Vagina (tissue), 2 donors: Measurements from ENCODE around the gene CENPV. TPM values are rescaled to one million over a fixed set of nuclear protein-coding genes. Genes with fewer than 3 reads are reported as not detected.

Experiments used
- DNase-seq, 2 donors: peaks; one replicate each; pipeline ENCODE4 v3.0.0-alpha.2; 2017; ENCODE audit errors: extremely low spot score in 2 of 2
- H3K27ac ChIP-seq: fragments of 200-600 bp; sonication (generic); one replicate; pipeline ENCODE4 v1.5.1; 2019
- H3K27me3 ChIP-seq: fragments of 200-600 bp; sonication (generic); one replicate; pipeline ENCODE4 v1.5.1; 2019
- H3K36me3 ChIP-seq, 2 donors: fragments of 200-600 bp; sonication (generic); one replicate each; pipeline ENCODE4 v1.5.1; 2017 to 2019
- H3K4me1 ChIP-seq: fragments of 200-600 bp; sonication (generic); one replicate; pipeline ENCODE4 v1.5.1; 2019
- H3K4me3 ChIP-seq, 2 donors: fragments of 200-600 bp; sonication (generic); 1 replicate in 1 of 2; 2 replicates in 1 of 2; pipeline ENCODE4 v1.5.1; 2016 to 2019
- H3K9me3 ChIP-seq: fragments of 200-600 bp; sonication (generic); one replicate; pipeline ENCODE4 v1.5.1; 2019
- POLR2A ChIP-seq, 2 donors: fragments of 450-650 bp; IDR thresholded peaks; one replicate each; pipeline ENCODE4 v1.6.1; 2017; ENCODE audit warnings: antibody characterized with exemption in 2 of 2, mild to moderate bottlenecking in 2 of 2, moderate library complexity in 2 of 2
- POLR2AphosphoS5 ChIP-seq, 2 donors: sonication (generic); formaldehyde crosslinking; IDR thresholded peaks; one replicate each; pipeline ENCODE4 v1.9.0; 2017; ENCODE audit warnings: antibody characterized with exemption in 2 of 2, mild to moderate bottlenecking in 2 of 2, low read depth in 1 of 2; ENCODE audit not compliant: insufficient read depth in 1 of 2
- intact Hi-C: fragments of 100-400 bp; cut with DNase I; formaldehyde crosslinking; loops from one replicate; pipeline ENCODE4 v1.15.1; 2023
- total RNA-seq: library from RNA; depleted of rRNA; stranded (reverse); fragments of >200 nt; gene quantifications from one replicate; pipeline ENCODE4 v1.2.3, GENCODE V29; 2016
- TF ChIP-seq, protein P1 (sequence below), 3 experiments: fragments of 450-650 bp in 2 of 3; fragments of 200-600 bp in 1 of 3; sonication (generic) in 1 of 3; IDR thresholded peaks; one replicate each; pipeline ENCODE4 v1.5.1; 2017 to 2019; ENCODE audit warnings: antibody characterized with exemption in 3 of 3, mild to moderate bottlenecking in 2 of 3, moderate library complexity in 2 of 3

The CENPV gene
- total RNA-seq, 1 donor from 2014 or later: 4.2 TPM

DNA sequence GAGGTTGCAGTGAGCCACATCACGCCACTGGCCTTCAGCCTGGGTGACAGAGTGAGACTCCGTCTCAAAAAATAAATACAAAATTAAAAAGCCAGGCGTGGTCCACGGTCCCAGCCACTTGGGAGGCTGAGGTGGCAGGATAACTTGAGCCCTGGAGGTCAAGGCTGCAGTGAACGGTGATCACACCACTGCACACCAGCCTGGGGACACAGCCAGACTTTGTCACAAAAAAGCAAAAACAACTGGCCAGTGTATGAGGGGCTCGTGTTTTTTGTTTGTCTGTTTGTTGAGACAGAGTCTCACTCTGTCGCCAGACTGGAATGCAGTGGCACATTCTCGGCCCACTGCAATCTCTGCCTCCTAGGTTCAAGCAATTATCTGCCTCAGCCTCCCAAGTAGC is 26.4 kb upstream of the CENPV start:
- intact Hi-C loops: no loop called here
- H3K27me3 ChIP-seq: no peaks in the 10 kb centered on the region
- H3K4me3 ChIP-seq: no peak overlapping the region
- no peaks in the 10 kb centered on the region for H3K9me3 ChIP-seq
- peaks cover 0 to 18% of the 10 kb centered on the region in 2 donors for H3K36me3 ChIP-seq
- TF ChIP-seq POLR2A (IDR thresholded peaks at IDR 0.05): no peak
- TF ChIP-seq, protein P1, sequence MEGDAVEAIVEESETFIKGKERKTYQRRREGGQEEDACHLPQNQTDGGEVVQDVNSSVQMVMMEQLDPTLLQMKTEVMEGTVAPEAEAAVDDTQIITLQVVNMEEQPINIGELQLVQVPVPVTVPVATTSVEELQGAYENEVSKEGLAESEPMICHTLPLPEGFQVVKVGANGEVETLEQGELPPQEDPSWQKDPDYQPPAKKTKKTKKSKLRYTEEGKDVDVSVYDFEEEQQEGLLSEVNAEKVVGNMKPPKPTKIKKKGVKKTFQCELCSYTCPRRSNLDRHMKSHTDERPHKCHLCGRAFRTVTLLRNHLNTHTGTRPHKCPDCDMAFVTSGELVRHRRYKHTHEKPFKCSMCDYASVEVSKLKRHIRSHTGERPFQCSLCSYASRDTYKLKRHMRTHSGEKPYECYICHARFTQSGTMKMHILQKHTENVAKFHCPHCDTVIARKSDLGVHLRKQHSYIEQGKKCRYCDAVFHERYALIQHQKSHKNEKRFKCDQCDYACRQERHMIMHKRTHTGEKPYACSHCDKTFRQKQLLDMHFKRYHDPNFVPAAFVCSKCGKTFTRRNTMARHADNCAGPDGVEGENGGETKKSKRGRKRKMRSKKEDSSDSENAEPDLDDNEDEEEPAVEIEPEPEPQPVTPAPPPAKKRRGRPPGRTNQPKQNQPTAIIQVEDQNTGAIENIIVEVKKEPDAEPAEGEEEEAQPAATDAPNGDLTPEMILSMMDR (IDR thresholded peaks at IDR 0.05): no peak
- no peak for TF ChIP-seq POLR2AphosphoS5 (IDR thresholded peaks at IDR 0.05; ENCODE audit: insufficient read depth in 1 of 2, low read depth in 1 of 2)
- no peak for DNase-seq
- peaks cover 42% of the 10 kb centered on the region for H3K4me1 ChIP-seq
- H3K27ac ChIP-seq: peak overlapping the region; percentile 100

DNA sequence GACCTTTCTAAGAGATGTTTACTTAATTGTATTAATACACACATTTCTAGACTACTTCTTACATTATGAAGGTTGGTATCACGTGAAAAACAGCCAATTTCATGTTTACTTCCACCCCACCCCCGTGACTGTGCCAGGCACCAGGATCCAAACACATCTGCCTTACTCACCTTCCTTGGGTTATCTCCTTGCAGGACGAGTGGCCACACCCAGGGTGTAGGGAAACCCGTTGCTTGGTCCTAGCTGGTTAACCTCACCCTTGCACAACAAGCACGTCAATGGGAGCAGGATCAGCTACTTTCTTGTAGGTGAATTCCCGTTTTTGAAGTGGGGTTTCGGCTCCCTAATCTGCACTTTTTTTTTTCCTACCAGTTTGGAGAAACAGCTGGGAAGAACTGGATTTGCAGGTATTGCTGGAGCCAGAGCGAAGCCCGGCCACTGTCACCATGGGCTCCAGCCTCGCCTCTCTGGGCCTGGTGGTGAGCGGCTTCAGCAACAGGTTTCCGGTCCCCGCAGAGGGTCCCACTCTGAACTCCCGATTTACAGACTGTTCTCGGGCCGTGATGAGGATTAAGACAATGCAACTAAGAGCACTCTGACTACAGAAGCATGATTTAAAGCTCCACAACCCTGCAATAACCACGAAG is 25.5 kb upstream of the CENPV start:
- Histone ChIP-seq H3K9me3 (no peaks in the 10 kb centered on the region), H3K4me1 (peaks cover 33% of the 10 kb centered on the region), H3K4me3 (no peak overlapping the region), H3K27ac (peak overlapping the region; percentile 100), H3K36me3 (peaks cover 0 to 18% of the 10 kb centered on the region in 2 donors), H3K27me3 (no peaks in the 10 kb centered on the region)
- TF ChIP-seq POLR2AphosphoS5 (IDR thresholded peaks at IDR 0.05; ENCODE audit: insufficient read depth in 1 of 2, low read depth in 1 of 2) (no peak), POLR2A (IDR thresholded peaks at IDR 0.05) (no peak)
- TF ChIP-seq, protein P1 (IDR thresholded peaks at IDR 0.05): no peak
- no peak for DNase-seq
- intact Hi-C loops: no loop called here

DNA sequence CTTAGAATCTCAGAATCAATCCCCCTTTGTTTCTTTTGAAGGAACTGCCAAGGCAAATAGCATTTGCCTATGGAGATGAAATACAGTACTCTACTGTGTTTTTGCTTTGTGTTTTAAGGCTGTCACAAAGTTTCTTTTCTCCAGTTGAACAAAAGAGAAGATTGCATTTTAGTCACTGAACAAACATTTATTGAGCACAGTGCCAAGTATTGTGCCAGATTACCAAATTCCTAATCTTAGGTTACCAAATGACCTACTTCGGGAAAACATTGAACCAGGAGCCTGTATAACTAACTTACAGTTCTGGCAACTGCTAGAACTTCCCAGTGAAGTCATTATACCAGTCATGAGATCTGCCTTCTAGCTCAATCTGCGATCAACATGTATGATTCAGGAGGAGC is 24.7 kb upstream of the CENPV start:
- peak overlapping the region; percentile 100 for H3K27ac ChIP-seq
- DNase-seq: no peak
- no peak overlapping the region for H3K4me3 ChIP-seq
- H3K4me1 ChIP-seq: peaks cover 25% of the 10 kb centered on the region
- TF ChIP-seq POLR2AphosphoS5 (IDR thresholded peaks at IDR 0.05; ENCODE audit: insufficient read depth in 1 of 2, low read depth in 1 of 2): peak in 1 of 2 donors; percentile 87
- TF ChIP-seq, protein P1 (IDR thresholded peaks at IDR 0.05): no peak
- no peak for TF ChIP-seq POLR2A (IDR thresholded peaks at IDR 0.05)
- intact Hi-C loops: no loop called here
- H3K27me3 ChIP-seq: no peaks in the 10 kb centered on the region
- H3K9me3 ChIP-seq: no peaks in the 10 kb centered on the region
- peaks cover 0 to 9% of the 10 kb centered on the region in 2 donors for H3K36me3 ChIP-seq

DNA sequence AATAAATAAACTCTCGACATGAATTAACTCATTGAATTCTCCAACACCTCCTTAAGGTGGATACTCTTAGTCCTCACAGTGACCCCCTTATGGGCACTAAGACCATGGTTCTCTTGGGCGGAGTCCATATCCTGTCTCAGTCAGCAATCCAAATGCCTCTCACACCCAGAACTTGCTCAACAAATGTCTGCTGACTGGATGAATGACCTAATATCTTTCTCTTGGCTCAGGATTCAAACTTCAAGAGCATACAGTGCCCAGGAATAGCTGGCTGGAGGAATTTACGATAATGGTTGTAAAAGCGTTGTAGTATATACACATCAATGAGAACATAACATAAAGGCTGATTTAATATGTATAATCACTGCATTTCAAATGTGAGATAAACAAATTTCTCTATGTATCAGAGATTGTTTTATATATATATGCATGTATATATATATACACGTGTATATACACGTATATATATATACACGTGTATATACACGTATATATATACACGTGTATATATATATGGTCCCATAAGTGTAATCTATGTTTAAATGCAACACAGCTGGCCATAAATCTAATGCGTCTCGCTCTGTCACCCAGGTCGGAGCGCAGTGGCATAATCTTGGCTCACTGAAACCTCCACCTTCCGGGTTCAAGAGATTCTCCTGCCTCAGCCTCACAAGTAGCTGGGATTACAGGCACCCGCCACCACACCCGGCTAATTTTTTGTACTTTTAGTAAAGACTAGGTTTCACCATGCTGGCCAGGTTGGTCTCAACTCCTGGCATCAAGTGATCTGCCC is 21.1 kb upstream of the CENPV start:
- no peak for DNase-seq
- no peaks in the 10 kb centered on the region for H3K36me3 ChIP-seq
- no peak for TF ChIP-seq POLR2A (IDR thresholded peaks at IDR 0.05)
- TF ChIP-seq POLR2AphosphoS5 (IDR thresholded peaks at IDR 0.05; ENCODE audit: insufficient read depth in 1 of 2, low read depth in 1 of 2): peak in 1 of 2 donors; percentile 70
- TF ChIP-seq, protein P1 (IDR thresholded peaks at IDR 0.05): no peak
- no peak overlapping the region for H3K4me3 ChIP-seq
- intact Hi-C loops: no loop called here
- no peaks in the 10 kb centered on the region for H3K9me3 ChIP-seq
- H3K4me1 ChIP-seq: peaks cover 6% of the 10 kb centered on the region
- H3K27ac ChIP-seq: peak overlapping the region; percentile 9
- H3K27me3 ChIP-seq: no peaks in the 10 kb centered on the region

DNA sequence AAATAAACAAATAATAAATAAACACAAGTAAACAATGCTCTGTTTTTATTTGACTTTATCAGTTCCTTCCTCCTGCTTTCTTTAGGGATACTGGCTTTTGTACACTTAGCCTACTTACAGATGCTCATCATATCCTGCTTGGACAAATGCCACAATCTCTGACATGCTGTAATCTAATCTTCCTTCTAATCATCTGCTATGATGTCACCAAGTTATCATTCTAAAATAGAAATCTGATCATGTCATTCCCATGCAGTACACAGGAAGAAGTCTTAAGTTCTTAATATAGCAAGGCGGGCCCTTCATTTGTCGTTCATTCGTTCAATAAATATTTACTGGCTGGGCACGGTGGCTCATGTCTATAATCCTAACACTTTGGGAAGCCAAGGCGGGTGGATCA is 18.5 kb upstream of the CENPV start:
- no peak for DNase-seq
- TF ChIP-seq POLR2A (IDR thresholded peaks at IDR 0.05) (no peak), POLR2AphosphoS5 (IDR thresholded peaks at IDR 0.05; ENCODE audit: insufficient read depth in 1 of 2, low read depth in 1 of 2) (no peak)
- TF ChIP-seq, protein P1 (IDR thresholded peaks at IDR 0.05): no peak
- intact Hi-C loops: no loop called here
- no peak overlapping the region for H3K4me3 ChIP-seq
- H3K4me1 ChIP-seq: no peaks in the 10 kb centered on the region
- H3K36me3 ChIP-seq: no peaks in the 10 kb centered on the region
- no peaks in the 10 kb centered on the region for H3K27me3 ChIP-seq
- H3K27ac ChIP-seq: no peak overlapping the region
- no peaks in the 10 kb centered on the region for H3K9me3 ChIP-seq
